ENCODE results near the gene AASDH.

AASDH gene

GRCh38 chr4:56296526-56296925 lies 90.8 kb downstream of the AASDH start:
- H3K4me3 ChIP-seq (ENCODE audit: low read depth, low read length), result no peak overlapping the region
- no peak for DNase-seq (ENCODE audit: low read depth)
- TF ChIP-seq CTCF (IDR thresholded peaks at IDR 0.05; ENCODE audit: insufficient read depth, low read depth, low read length, missing control alignments), result no peak

DNA sequence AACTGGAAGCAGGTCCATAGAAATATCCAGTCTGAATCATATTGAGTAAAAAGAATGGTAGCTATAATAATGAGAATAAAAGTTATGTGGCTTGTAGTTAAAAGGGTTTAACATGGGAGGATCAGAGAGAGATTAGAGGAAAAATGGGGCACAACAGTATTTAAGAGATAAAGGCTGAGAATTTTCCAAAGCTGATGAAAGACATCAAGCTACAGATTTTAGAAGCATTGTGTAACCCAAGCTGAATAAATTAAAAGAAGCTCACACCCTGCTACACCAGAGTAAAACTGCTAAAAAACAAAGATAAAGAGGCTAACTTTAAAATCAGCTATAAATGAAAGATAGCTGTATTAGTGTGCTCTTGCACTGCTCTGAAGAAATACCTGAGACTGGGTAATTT lies 94.2 kb downstream of the AASDH start:
- H3K4me3 ChIP-seq (ENCODE audit: low read depth, low read length), result no peak overlapping the region
- no peak for TF ChIP-seq CTCF (IDR thresholded peaks at IDR 0.05; ENCODE audit: insufficient read depth, low read depth, low read length, missing control alignments)

DNA sequence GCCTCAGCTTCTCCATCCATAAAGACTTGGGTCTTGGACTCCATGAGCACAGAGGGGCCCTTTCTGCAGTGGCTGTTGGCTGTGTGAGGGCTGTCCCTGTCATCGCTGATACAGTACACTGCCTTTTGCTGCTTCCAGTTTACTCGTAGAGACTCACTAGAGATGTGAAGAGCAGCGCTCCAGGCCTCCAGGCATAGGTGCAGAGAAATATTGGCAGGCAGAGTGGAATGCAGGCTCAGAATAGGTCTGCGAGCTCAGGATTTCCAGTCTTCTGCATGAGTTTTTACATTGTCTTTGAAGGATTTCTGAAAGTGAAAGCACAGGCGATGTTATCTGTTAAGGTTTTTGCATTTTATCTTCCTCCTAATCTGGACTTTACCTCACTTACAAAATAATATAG lies 97.4 kb downstream of the AASDH start:
- DNase-seq (ENCODE audit: low read depth), result no peak
- TF ChIP-seq CTCF (IDR thresholded peaks at IDR 0.05; ENCODE audit: insufficient read depth, low read depth, low read length, missing control alignments), result no peak
- peak overlapping the region; percentile 25; the same call in 1 of the 2 replicates for H3K4me3 ChIP-seq (ENCODE audit: low read depth, low read length)

More for the DNA sequence above, 94.2 kb downstream of the AASDH start:
- no peak for DNase-seq (ENCODE audit: low read depth)

DNA sequence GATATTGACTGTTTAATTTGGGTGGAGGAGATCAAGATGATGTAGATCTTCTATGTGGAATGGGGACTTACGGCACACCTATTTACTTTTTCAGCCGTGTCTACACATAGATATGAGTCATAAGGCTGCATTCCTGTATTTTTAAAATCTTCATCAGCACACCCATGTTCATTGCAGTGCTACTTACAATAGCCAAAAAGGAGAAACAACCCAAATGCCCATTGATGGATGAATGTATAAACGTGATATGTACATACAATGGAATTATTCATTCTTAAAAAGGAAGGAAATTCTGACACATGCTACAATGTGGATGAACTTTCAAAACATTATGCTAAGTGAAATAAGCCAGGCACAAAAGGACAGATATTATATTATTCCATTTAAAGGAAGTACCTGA lies 98.6 kb downstream of the AASDH start:
- TF ChIP-seq CTCF (IDR thresholded peaks at IDR 0.05; ENCODE audit: insufficient read depth, low read depth, low read length, missing control alignments), result no peak
- H3K4me3 ChIP-seq (ENCODE audit: low read depth, low read length), result no peak overlapping the region
- no peak for DNase-seq (ENCODE audit: low read depth)
